Esophagus (tissue), 2 donors: ENCODE results near the gene NTN1. TPM values are rescaled to one million over a fixed set of nuclear protein-coding genes. Genes with fewer than 3 reads are reported as not detected.

ENCODE experiments used
- H3K27ac ChIP-seq, 2 donors: one replicate each; pipeline ENCODE4 v1.5.1; 2013; ENCODE audit warnings: low read depth in 2 of 2, mild to moderate bottlenecking in 2 of 2, inconsistent platforms in 1 of 2, low read length in 1 of 2, moderate library complexity in 1 of 2
- H3K27me3 ChIP-seq, 2 donors: one replicate each; pipeline ENCODE4 v1.6.1; 2013; ENCODE audit warnings: low read length in 2 of 2, control low read depth in 1 of 2, mild to moderate bottlenecking in 1 of 2; ENCODE audit not compliant: insufficient read depth in 2 of 2, control insufficient read depth in 1 of 2
- H3K36me3 ChIP-seq, 2 donors: one replicate each; pipeline ENCODE4 v1.6.1; 2013; ENCODE audit warnings: low read length in 1 of 2; ENCODE audit not compliant: control insufficient read depth in 2 of 2, insufficient read depth in 2 of 2
- H3K4me1 ChIP-seq, 2 donors: one replicate each; pipeline ENCODE4 v1.6.1; 2013; ENCODE audit warnings: low read length in 1 of 2; ENCODE audit not compliant: control insufficient read depth in 2 of 2, insufficient read depth in 2 of 2
- H3K4me3 ChIP-seq, 2 donors: one replicate each; pipeline ENCODE4 v1.5.1; 2013; ENCODE audit warnings: low read length in 2 of 2, mild to moderate bottlenecking in 2 of 2, low read depth in 1 of 2, moderate library complexity in 1 of 2
- H3K9me3 ChIP-seq, 2 donors: one replicate each; pipeline ENCODE4 v1.6.1; 2013; ENCODE audit warnings: mild to moderate bottlenecking in 2 of 2, low read depth in 1 of 2, low read length in 1 of 2, moderate library complexity in 1 of 2; ENCODE audit not compliant: control insufficient read depth in 2 of 2, insufficient read depth in 1 of 2
- WGBS, 2 donors: extraction: QIAGEN DNeasy Blood & Tissue Kit; methylation state at CpG; one replicate each; pipeline ENCODE4 v1.1.7; 2013; 5-methylcytosine and 5-hydroxymethylcytosine counted together
- polyA plus RNA-seq, 2 donors: library from polyadenylated mRNA; stranded (reverse); fragments of 200-250 nt; gene quantifications; one replicate each; pipeline ENCODE4 v1.2.3, GENCODE V29; 2013
- donor health status: healthy with polysubstance abuse.
- donor health status: Bipolar disorder and iron deficiency.

The NTN1 gene
- polyA plus RNA-seq, 2 donors, result 10.3 to 12.3 TPM

DNA sequence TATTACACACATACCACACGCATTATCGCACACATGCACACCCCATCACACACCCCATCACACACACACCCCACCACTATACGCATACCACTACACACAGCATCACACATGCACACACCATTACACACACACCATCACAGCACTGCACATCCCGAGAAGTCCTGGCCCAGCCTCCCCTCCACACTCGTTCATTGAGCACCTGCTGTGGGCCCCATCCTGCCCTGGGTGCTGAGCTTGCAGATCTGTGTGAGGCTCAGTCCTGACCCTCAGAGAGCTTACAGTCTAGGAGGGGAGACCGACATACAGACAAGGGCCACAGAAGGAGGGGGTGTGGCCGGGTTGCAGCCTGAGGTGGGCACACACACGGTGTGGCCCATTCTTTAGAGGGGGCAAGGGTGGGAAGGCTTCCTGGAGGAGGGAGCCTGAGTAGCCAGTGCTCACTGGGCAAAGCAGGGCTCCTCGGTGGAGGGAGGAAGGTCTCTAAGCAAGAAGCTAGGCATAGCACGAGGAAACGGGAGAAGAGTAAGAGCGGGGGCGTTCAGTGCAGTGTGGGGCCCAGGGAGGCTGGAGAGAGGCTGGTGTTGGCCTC, 206.6 kb downstream of the NTN1 start:
- no peaks in the 10 kb centered on the region for H3K27me3 ChIP-seq
- no peak overlapping the region for H3K4me3 ChIP-seq
- peaks cover 0 to 30% of the 10 kb centered on the region in 2 donors for H3K4me1 ChIP-seq
- H3K36me3 ChIP-seq, result peaks cover 0 to 9% of the 10 kb centered on the region in 2 donors
- WGBS, 2 donors, result 72 to 73% methylated on average over 13 of the region's 13 CpGs
- peak overlapping the region; percentile 47 to 88 for H3K27ac ChIP-seq
- H3K9me3 ChIP-seq, result peaks cover 0 to 4% of the 10 kb centered on the region in 2 donors

DNA sequence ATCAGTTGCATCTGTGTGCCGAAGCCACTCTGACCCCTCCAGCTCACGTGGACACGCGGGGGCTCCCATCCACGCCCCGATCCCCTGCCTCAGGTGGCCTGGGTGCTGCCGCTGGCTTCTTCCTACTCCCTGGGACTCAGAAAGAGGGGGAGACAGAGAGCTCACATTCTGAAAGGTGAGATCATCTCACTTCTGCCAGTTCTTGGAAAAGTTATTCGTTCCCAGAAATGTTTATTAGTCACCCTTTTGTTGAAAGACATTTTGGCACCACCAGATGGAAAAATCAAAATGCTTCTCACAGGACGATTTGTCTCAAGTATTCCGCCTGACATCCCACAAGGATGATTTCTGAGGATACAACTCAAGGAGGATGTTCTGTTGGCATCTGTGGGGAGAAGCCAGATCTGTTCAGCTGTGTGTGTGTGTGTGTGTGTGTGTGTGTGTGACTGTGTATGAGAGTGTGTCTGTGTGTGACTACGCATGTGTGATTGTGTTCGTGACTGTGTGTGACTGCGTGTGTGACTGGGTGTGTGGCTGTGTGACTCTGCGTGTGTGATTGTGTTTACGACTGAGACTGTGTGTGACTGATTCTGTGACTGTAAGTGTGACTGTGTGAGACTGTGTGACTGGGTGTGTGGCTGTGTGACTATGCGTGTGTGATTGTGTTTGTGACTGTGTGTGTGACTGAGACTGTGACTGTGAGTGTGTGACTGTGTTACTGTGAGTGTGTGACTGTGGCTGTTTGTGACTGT, 207.3 kb downstream of the NTN1 start:
- peaks cover 0 to 8% of the 10 kb centered on the region in 2 donors for H3K36me3 ChIP-seq
- WGBS, 2 donors, result 38 to 44% methylated on average over 16 of the region's 16 CpGs
- H3K27me3 ChIP-seq, result no peaks in the 10 kb centered on the region
- no peak overlapping the region for H3K4me3 ChIP-seq
- peaks cover 0 to 30% of the 10 kb centered on the region in 2 donors for H3K4me1 ChIP-seq
- H3K27ac ChIP-seq, result peak overlapping the region; percentile 47 to 88
- peaks cover 0 to 4% of the 10 kb centered on the region in 2 donors for H3K9me3 ChIP-seq

DNA sequence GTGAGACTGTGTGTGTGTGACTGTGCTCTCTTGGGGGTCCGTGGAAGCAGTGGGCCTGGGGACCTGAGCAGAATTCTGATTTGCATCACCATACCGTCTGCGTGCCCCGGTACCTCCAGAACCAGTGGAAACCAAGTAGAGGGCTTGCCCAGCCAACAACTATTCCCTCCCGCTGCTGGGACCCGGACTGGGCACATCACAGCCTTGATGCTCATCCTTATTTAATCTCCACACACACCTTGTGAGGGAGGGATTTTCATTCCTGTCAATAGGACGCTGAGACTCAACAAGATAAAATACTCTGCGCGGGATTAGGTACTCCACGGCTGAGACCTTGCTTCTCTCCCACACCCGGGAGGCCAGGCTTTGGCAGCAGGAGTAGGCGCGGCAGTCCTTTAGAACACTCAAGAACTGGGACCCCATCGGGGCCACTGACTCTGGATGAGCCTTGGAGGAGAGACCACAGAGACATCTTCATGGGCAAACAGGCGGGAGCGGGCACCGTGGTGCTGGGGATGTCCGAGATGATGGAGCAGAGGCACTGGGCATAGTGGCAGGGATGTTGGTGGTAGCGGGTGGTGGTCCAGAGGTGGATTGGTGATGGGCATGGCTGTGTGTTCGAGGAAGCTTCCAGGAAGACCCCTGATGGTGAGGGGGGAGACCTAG, 208.0 kb downstream of the NTN1 start:
- WGBS, 2 donors, result 88 to 95% methylated on average over 20 of the region's 20 CpGs
- Histone ChIP-seq H3K4me3 (no peak overlapping the region), H3K36me3 (peaks cover 0 to 9% of the 10 kb centered on the region in 2 donors), H3K9me3 (peaks cover 0 to 4% of the 10 kb centered on the region in 2 donors), H3K27ac (peak overlapping the region in 1 of 2 donors; percentile 71), H3K27me3 (no peaks in the 10 kb centered on the region), H3K4me1 (peaks cover 0 to 30% of the 10 kb centered on the region in 2 donors)

DNA sequence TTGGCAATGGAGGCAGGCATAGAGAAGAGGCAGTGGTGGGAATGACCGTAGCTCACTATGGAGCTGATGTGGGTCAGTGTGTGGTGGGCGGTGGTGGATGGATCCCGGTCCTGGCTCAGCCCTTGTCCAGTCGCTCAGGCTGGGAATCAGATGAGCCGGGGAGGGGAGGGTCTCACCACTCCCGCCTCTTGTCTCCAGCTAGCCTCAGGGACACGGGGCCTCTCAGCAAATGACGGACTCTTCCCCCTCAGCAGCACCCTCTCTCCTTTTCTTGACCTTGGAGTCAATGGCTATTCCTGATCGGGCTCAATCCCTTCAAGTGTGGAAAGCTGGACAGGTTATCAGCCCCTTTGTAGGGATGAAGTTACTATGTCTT, 208.5 kb downstream of the NTN1 start:
- 89 to 92% methylated on average over 7 to 9 of the region's 9 CpGs for WGBS, 2 donors
- no peak overlapping the region for H3K4me3 ChIP-seq
- H3K4me1 ChIP-seq, result peaks cover 0 to 30% of the 10 kb centered on the region in 2 donors
- H3K27ac ChIP-seq, result peak overlapping the region in 1 of 2 donors; percentile 6
- peaks cover 0 to 4% of the 10 kb centered on the region in 2 donors for H3K9me3 ChIP-seq
- H3K36me3 ChIP-seq, result peaks cover 0 to 9% of the 10 kb centered on the region in 2 donors
- H3K27me3 ChIP-seq, result no peaks in the 10 kb centered on the region

DNA sequence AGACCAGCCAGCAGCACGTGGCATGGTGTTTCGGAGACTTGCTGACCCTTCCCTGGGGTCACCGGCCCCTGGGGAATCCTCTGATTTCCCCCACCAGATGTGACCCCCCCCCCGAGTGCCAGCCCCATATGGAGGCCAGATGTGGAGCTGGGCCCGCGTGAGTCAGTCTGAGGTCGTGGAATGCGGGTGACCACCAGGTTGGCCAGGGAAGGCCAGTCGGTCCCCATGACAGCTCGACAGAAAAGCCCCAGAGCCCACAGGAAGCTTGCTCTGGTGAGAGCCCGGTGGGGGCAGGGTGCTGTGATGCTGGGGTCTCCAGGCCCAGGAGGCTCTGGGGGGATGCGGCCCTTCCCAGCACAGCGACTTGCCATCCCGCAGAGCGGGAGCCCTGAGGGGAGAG, 209.0 kb downstream of the NTN1 start:
- H3K9me3 ChIP-seq, result peaks cover 0 to 4% of the 10 kb centered on the region in 2 donors
- H3K36me3 ChIP-seq, result peaks cover 0 to 9% of the 10 kb centered on the region in 2 donors
- peaks cover 0 to 28% of the 10 kb centered on the region in 2 donors for H3K4me1 ChIP-seq
- H3K27me3 ChIP-seq, result no peaks in the 10 kb centered on the region
- no peak overlapping the region for H3K4me3 ChIP-seq
- H3K27ac ChIP-seq, result peak overlapping the region in 1 of 2 donors; percentile 26
- 76 to 81% methylated on average over 15 of the region's 15 CpGs for WGBS, 2 donors

DNA sequence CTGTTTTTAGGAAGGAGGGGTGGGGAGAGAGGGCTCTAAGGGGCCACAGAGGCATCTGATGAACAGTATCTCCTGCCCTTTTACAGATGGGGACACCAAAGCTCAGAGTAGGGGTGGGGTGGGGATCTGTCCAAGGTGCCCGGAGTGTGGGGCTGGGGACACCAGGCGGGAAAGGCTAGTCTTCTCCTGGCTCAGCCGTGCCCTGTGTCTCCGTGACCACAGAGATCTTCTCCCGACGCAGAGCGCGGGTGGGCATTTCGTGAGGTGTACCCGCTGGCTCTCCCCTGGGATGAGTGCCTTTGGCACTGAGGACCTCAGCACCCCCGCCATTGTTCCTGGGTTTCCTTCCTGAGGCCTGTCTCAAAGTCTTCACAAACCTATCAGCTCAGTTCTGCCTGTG, 209.6 kb downstream of the NTN1 start:
- peaks cover 0 to 24% of the 10 kb centered on the region in 2 donors for H3K4me1 ChIP-seq
- no peak overlapping the region for H3K4me3 ChIP-seq
- 93% methylated on average over 4 to 11 of the region's 11 CpGs for WGBS, 2 donors
- H3K27ac ChIP-seq, result peak overlapping the region in 1 of 2 donors; percentile 26
- peaks cover 0 to 9% of the 10 kb centered on the region in 2 donors for H3K36me3 ChIP-seq
- no peaks in the 10 kb centered on the region for H3K27me3 ChIP-seq
- peaks cover 0 to 4% of the 10 kb centered on the region in 2 donors for H3K9me3 ChIP-seq

DNA sequence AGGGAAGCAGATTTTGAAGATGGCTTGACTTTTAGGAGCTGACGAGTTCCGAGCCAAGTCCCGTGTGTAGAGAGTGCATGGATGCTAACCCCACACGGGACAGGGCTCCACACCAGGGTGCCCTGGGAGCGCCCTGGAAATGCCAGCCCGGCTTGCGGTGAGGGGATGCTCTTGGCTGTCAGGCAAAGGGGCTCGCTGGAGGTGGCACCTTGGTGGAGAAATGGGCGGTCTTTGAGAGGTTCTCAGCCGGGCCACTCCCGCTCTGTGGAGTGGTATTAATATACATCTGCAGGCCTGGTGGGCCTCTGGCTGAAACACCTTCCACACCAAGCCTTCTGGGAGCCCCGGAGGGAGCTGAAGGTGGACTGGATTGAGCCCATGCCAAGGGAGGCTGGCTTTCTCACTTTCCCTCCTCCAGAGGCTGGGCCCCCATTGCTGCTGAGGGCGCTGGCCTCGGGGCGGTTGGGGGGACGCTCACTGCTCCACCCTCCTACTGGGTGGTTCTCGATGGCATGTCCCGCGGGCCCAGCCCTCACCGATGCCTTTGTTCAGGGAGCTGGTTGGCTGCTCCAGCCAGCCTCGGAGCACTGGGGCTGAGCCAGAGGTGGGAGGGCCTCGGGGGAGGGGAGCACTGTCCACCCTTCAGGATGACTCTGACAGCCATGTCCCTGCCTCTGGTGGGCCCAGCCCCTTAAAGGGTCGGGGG, 210.3 kb downstream of the NTN1 start:
- 81 to 82% methylated on average over 23 of the region's 23 CpGs for WGBS, 2 donors
- H3K27ac ChIP-seq, result peak overlapping the region in 1 of 2 donors; percentile 0
- H3K9me3 ChIP-seq, result peaks cover 0 to 4% of the 10 kb centered on the region in 2 donors
- peaks cover 0 to 9% of the 10 kb centered on the region in 2 donors for H3K36me3 ChIP-seq
- peaks cover 0 to 18% of the 10 kb centered on the region in 2 donors for H3K4me1 ChIP-seq
- no peaks in the 10 kb centered on the region for H3K27me3 ChIP-seq
- no peak overlapping the region for H3K4me3 ChIP-seq

DNA sequence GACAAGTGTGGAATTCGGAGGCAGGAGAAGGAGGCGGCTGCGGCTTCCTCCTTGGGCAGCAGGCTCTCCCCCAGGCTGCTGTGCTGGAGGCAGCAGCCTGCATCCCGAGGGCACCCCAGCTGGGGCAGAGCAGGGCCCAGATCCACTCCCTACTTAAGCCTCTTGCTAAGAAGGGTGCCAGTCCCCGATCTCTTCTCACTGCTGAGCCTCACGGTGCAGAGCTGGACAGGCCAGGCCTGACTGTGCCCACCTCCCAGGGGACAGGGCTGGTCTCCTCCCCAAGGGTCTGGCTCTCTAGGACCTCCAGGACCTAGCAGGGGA, 210.8 kb downstream of the NTN1 start:
- 91 to 93% methylated on average over 6 of the region's 6 CpGs for WGBS, 2 donors
- Histone ChIP-seq H3K27me3 (no peaks in the 10 kb centered on the region), H3K27ac (no peak overlapping the region), H3K4me3 (no peak overlapping the region), H3K9me3 (peaks cover 0 to 4% of the 10 kb centered on the region in 2 donors), H3K36me3 (peaks cover 0 to 9% of the 10 kb centered on the region in 2 donors), H3K4me1 (peaks cover 0 to 14% of the 10 kb centered on the region in 2 donors)

DNA sequence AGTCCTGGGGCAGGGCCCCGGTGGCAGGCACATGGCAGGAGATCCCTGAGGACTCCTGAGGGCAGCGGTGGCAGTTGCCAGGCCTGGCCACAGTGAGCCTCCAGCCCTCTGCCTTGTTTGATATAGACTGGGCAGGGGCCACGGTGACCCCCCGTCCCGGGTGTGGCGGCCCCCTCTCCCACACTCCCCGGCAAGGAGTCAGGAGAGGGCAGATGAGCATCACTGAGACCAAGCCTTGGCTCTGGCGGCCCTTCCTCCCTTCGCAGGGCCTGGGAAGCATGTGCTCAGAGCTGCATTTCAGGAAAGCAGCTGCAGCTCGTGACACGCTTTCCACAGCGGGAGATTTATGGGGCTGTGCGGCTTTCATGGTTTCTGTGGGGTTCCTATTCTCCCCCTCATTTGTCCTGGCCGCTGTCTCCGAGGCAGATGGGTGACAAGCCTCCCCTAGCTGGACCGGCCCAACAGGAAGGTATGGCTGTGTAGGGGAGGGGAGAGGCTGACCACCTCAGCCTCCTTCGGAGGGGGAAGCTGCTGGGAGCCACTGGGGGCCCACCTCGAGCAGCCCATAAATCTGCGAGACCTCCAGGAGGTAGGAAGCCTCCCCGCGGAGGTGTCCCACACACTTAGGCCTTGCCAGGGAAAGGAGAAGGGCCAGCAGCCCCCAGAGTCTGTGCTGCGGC, 211.4 kb downstream of the NTN1 start:
- 68 to 71% methylated on average over 22 of the region's 22 CpGs for whole genome bisulfite sequencing, 2 donors
- Histone ChIP-seq H3K27ac (peak overlapping the region in 1 of 2 donors; percentile 9), H3K27me3 (no peaks in the 10 kb centered on the region)

More for the DNA sequence above, 211.4 kb downstream of the NTN1 start:
- H3K9me3 ChIP-seq, result peaks cover 0 to under 1% of the 10 kb centered on the region in 2 donors
- peaks cover 0 to 13% of the 10 kb centered on the region in 2 donors for H3K4me1 ChIP-seq
- peaks cover 0 to 3% of the 10 kb centered on the region in 2 donors for H3K36me3 ChIP-seq
- no peak overlapping the region for H3K4me3 ChIP-seq
